Hepatocyte (in vitro differentiated cells): ENCODE data around the gene ACD.

Experiments
- EZH2 ChIP-seq: fragments of 200-600 bp; sonication (generic); IDR thresholded peaks from 2 replicates; pipeline ENCODE4 v1.6.1; 2016; ENCODE audit warnings: antibody characterized with exemption, mild to moderate bottlenecking, borderline replicate concordance
- EZH2phosphoT487 ChIP-seq: fragments of 200-600 bp; sonication (generic); IDR thresholded peaks from one replicate; pipeline ENCODE4 v1.6.1; 2018; ENCODE audit warnings: antibody characterized with exemption, mild to moderate bottlenecking, low read depth, moderate library complexity; ENCODE audit not compliant: unreplicated experiment, severe bottlenecking
- TF ChIP-seq, protein P1 (sequence below): fragments of 200-600 bp; sonication (generic); IDR thresholded peaks from 2 replicates; pipeline ENCODE4 v1.5.1; 2016; ENCODE audit warnings: antibody characterized with exemption, mild to moderate bottlenecking; ENCODE audit not compliant: poor library complexity

DNA sequence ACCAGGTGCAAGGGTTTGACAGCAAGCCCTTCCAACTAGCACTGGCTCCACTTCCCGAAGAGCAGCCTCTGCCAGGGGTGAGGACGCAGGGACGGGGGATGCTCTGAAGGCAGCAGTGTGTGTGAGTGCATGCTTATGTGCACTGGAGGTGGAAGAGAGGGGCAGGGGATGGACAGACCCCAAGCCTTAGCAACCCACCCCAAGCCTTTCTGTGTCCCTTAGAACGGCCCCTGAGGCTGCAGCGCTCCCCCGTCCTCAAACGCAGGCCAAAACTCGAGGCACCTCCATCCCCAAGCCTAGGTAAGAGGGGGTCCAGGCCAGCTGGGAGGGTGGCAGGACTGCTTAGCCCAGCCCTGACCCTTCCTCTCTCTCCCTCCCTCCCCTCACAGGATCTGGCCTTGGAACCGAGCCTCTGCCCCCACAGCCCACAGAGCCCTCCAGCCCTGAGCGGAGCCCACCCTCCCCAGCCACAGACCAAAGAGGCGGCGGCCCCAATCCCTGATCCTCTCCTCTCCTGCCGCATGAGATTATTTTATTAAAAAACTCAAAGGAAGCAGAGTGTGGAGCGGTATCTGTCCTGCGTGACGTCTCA, 2.9 kb downstream of the ACD start:
- TF ChIP-seq, protein P1, sequence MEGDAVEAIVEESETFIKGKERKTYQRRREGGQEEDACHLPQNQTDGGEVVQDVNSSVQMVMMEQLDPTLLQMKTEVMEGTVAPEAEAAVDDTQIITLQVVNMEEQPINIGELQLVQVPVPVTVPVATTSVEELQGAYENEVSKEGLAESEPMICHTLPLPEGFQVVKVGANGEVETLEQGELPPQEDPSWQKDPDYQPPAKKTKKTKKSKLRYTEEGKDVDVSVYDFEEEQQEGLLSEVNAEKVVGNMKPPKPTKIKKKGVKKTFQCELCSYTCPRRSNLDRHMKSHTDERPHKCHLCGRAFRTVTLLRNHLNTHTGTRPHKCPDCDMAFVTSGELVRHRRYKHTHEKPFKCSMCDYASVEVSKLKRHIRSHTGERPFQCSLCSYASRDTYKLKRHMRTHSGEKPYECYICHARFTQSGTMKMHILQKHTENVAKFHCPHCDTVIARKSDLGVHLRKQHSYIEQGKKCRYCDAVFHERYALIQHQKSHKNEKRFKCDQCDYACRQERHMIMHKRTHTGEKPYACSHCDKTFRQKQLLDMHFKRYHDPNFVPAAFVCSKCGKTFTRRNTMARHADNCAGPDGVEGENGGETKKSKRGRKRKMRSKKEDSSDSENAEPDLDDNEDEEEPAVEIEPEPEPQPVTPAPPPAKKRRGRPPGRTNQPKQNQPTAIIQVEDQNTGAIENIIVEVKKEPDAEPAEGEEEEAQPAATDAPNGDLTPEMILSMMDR: no peak
- no peak for TF ChIP-seq EZH2
- no peak for TF ChIP-seq EZH2phosphoT487
